Measurements from ENCODE around the gene CFAP46. TPM values are rescaled to one million over a fixed set of nuclear protein-coding genes. Genes with fewer than 3 reads are reported as not detected.

The CFAP46 gene
- total and polyA plus RNA-seq, 8 donors, result 1.2 to 5.2 (median 3.5) TPM

DNA sequence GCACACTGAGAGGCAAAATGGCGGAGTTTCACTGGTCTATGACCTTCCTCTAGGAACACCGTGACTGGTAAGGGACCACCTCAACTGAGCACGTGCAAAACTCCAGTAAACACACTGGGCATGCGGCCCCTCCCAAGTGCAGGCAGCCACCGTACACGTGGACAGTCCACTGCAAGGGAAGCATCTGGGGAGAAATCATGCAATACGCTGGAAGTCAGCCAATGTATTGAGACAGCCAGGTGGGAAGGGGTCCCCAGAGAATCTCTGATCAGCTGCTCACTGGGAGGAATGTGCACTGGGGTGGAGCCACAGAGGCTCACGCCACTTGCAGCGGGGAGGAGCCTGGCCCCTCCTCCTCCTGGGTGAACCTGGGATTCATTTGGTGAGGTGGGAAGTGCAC lies 49.3 kb downstream of the CFAP46 start:
- TF ChIP-seq, protein P1, sequence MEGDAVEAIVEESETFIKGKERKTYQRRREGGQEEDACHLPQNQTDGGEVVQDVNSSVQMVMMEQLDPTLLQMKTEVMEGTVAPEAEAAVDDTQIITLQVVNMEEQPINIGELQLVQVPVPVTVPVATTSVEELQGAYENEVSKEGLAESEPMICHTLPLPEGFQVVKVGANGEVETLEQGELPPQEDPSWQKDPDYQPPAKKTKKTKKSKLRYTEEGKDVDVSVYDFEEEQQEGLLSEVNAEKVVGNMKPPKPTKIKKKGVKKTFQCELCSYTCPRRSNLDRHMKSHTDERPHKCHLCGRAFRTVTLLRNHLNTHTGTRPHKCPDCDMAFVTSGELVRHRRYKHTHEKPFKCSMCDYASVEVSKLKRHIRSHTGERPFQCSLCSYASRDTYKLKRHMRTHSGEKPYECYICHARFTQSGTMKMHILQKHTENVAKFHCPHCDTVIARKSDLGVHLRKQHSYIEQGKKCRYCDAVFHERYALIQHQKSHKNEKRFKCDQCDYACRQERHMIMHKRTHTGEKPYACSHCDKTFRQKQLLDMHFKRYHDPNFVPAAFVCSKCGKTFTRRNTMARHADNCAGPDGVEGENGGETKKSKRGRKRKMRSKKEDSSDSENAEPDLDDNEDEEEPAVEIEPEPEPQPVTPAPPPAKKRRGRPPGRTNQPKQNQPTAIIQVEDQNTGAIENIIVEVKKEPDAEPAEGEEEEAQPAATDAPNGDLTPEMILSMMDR (IDR thresholded peaks at IDR 0.05), result no peak
- ATAC-seq (peak; percentile 17), DNase-seq (peak in 2 of 4 donors; percentile 19 to 34)
- Histone ChIP-seq H3K27ac (no peak overlapping the region), H3K4me3 (no peak overlapping the region), H3K4me1 (no peaks in the 10 kb centered on the region), H3K9me3 (peaks cover 0 to 4% of the 10 kb centered on the region in 2 donors), H3K27me3 (peaks cover 0 to 62% of the 10 kb centered on the region in 2 donors), H3K36me3 (no peaks in the 10 kb centered on the region)
- intact Hi-C loops (cut with DNase I), result no loop called here

DNA sequence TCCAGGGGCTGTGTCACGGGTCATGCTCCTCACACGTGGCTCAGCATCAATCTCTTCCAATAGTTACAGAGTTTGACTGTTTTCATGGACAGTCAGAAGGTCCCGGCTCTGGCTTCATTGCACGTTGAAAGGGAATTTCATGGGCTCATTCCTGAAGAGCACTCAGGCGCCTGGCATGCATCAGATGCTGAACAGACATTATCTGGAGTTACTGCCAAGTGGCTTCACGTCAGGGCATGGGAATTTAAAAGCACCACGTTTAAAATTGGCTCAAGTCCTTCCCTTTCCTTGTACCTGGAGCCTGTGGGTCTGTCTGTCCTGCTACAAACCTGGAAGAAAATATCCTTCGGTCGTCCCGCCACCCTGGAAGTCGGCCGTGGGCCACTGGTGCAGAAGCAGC lies 50.4 kb downstream of the CFAP46 start:
- ATAC-seq (peak; percentile 85), DNase-seq (peak in 2 of 4 donors; percentile 44 to 45)
- Histone ChIP-seq H3K27me3 (peaks cover 0 to 65% of the 10 kb centered on the region in 2 donors), H3K4me1 (no peaks in the 10 kb centered on the region), H3K4me3 (no peak overlapping the region), H3K9me3 (peaks cover 0 to 4% of the 10 kb centered on the region in 2 donors), H3K36me3 (no peaks in the 10 kb centered on the region), H3K27ac (no peak overlapping the region)
- intact Hi-C loops (cut with DNase I), result no loop called here
- TF ChIP-seq, protein P1 (IDR thresholded peaks at IDR 0.05), result no peak

DNA sequence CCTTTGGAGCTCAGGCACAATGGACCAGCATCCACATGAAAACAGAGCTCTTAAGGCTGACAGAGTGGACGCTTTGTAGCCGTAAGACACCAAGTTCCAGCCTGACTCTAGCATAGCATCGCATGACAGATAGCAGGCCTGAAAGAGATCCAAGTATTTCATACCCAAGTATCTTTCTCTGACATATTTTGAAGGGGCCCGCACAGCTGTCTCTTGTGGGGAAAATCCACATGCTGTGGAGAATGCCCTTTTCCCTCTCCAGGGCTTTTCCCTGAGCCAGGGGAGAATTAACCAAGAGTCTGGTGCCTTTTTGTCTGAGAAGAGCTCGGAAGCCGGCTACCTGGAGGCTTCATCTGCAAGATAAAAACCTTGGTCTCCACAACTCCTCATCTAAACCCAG lies 51.0 kb downstream of the CFAP46 start:
- H3K36me3 ChIP-seq, result no peaks in the 10 kb centered on the region
- TF ChIP-seq, protein P1 (IDR thresholded peaks at IDR 0.05), result no peak
- H3K27me3 ChIP-seq, result peaks cover 0 to 68% of the 10 kb centered on the region in 2 donors
- H3K4me1 ChIP-seq, result no peaks in the 10 kb centered on the region
- peaks cover 0 to 2% of the 10 kb centered on the region in 2 donors for H3K9me3 ChIP-seq
- no peak for ATAC-seq
- no peak for DNase-seq
- intact Hi-C loops (cut with DNase I), result no loop called here
- H3K4me3 ChIP-seq, result no peak overlapping the region
- no peak overlapping the region for H3K27ac ChIP-seq

DNA sequence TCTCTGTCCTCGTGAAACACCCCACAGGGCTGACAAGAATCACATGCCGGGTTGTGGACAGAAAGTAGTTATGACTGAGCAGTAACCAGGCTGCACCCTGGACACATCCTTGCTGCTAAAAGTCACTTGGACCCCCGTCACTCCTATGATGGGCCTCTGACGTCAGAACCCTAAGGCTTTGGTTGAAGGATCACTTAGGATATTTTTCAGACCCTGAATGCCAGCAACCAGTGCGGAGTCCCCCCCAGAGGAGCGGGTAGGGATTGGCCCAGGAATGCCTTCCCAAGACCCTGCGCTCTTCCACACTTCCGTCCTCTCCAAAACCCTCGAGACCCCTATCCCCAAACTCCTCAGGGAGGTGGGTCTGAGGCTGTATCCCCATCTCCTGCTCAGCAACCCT lies 52.1 kb downstream of the CFAP46 start:
- H3K4me1 ChIP-seq, result no peaks in the 10 kb centered on the region
- no peaks in the 10 kb centered on the region for H3K9me3 ChIP-seq
- intact Hi-C loops (cut with DNase I), result no loop called here
- H3K4me3 ChIP-seq, result no peak overlapping the region
- H3K27ac ChIP-seq, result no peak overlapping the region
- no peak for DNase-seq
- TF ChIP-seq, protein P1 (IDR thresholded peaks at IDR 0.05), result no peak
- H3K36me3 ChIP-seq, result no peaks in the 10 kb centered on the region
- ATAC-seq, result no peak
- peaks cover 0 to 68% of the 10 kb centered on the region in 2 donors for H3K27me3 ChIP-seq

DNA sequence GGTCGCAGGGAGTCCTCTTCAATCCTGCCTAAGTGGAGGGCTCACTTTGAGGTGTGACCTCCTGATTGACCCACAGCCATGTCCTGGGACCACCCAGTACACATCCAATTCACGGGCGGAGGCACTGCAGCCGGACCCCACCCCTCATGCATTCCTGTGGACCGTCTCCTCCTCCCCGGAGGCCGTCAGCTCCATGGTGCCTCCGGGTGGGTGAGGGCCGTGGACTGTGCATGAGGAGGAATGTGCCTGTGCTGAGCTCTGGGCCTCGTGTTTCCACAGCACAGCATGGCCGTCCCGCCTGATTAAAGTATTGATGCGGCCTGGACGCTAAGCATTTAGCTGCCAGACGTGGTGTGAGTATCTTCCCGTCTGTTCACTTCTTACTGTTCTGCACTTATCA lies 52.8 kb downstream of the CFAP46 start:
- no peak overlapping the region for H3K27ac ChIP-seq
- TF ChIP-seq, protein P1 (IDR thresholded peaks at IDR 0.05), result no peak
- H3K36me3 ChIP-seq, result no peaks in the 10 kb centered on the region
- ATAC-seq (no peak), DNase-seq (peak in 2 of 4 donors; percentile 13 to 55)
- peaks cover 0 to 65% of the 10 kb centered on the region in 2 donors for H3K27me3 ChIP-seq
- no peaks in the 10 kb centered on the region for H3K9me3 ChIP-seq
- no peaks in the 10 kb centered on the region for H3K4me1 ChIP-seq
- no peak overlapping the region for H3K4me3 ChIP-seq
- intact Hi-C loops (cut with DNase I), result no loop called here

Data from left lung (tissue), 10 donors.